ENCODE results near the gene TRIM7.
"Not testable (repeated sequence)": the region's sequence is repeated elsewhere in the genome, so short reads cannot be mapped to it uniquely, and the experiment has no call there.

Gene TRIM7

DNA sequence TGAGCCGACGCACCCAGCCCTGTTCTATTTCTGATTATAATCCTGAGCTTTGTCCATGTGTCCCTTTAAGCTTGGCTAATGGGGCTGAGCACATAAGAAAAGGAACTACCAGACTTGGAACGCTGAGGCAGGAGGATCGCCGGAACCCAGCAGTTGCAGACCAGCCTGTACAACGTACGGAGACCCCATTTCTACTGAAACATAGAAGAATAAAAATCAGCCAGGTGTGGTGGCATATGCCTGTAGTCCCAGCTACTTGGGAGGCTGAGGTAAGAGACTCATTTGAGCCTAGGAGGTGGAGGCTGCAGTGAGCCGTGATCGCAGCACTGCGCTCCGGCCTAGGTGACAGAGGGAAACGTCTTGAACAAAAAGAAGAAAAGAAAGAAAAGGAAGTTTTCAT, 22.3 kb downstream of the TRIM7 start:
- no peak overlapping the region for H3K4me3 ChIP-seq (ENCODE audit: low read depth, low read length)
- no peak for TF ChIP-seq POLR2A (IDR thresholded peaks at IDR 0.05; ENCODE audit: extremely low read depth, insufficient read length)
- no peak for TF ChIP-seq CTCF (IDR thresholded peaks at IDR 0.05; ENCODE audit: low read depth, low read length)
- TF ChIP-seq MYC (IDR thresholded peaks at IDR 0.05; ENCODE audit: low read depth, low read length), result no peak
- no peak for TF ChIP-seq MAX (IDR thresholded peaks at IDR 0.05; ENCODE audit: low read depth, low read length)
- DNase-seq (ENCODE audit: low read depth), result no peak

DNA sequence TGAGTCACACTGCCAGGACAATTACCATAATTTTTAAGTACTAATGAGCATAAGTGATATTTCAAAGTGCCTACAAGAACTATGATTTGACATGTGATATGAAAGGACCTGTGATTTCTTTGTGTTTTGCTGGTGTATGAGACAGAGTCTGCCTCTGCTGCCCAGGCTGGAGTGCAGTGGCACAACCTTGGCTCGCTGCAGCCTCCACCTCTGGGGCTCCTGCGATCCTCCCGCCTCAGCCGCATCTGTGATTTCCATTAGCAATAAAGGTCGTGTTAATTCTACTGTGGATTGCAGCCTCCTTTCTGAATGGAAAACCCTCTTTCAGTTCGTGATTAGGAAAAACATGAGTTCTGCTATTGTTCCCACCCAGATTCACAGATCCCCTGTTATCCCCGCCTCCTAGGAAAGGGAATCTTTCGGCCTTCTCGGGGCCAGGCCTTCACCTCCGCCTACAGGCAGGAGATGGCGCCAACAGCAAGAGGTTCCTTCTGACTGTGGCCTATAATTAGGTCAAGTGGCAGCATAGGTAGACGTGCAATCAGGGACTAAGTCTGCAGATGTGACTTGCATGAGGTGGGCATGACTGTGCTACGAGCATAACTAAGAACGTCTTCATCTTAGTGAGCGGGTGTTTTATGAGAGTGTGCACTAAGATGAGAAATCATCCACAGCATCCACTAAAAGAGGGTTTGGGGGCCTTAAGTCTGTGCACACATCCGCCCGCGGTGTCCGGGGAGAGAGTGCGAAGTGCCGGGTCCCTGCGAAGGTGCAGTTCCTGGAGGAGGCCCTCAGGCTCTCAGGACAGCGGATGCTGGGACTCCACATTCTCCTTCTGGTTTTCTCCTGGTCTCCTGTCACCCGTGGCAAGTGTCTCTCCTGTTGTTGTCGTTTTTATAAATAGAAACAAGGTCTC, 23.1 kb downstream of the TRIM7 start:
- TF ChIP-seq CTCF (IDR thresholded peaks at IDR 0.05; ENCODE audit: low read depth, low read length), result peak; percentile 70
- TF ChIP-seq POLR2A (IDR thresholded peaks at IDR 0.05; ENCODE audit: extremely low read depth, insufficient read length), result no peak
- DNase-seq (ENCODE audit: low read depth), result peak; percentile 77
- no peak overlapping the region for H3K4me3 ChIP-seq (ENCODE audit: low read depth, low read length)

DNA sequence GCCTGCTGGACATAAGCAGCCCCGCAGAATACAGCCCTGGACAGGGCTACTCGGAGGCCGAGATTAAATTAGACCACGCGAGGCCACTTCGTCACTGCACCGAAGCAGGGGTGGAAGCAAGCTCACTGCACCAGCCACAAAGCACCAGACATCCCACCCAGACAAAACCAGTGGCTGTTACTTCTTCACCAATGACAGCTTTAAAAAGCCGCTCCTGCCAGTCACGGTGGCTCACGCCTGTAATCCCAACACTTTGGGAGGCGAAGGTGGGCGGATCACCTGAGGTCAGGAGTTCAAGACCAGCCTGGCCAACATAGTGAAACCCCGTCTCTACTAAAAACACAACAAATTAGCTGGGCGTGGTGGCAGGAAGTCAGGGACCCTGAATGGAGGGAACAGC, 27.4 kb downstream of the TRIM7 start:
- DNase-seq (ENCODE audit: low read depth); H3K4me3 ChIP-seq (ENCODE audit: low read depth, low read length): not testable (repeated sequence)

DNA sequence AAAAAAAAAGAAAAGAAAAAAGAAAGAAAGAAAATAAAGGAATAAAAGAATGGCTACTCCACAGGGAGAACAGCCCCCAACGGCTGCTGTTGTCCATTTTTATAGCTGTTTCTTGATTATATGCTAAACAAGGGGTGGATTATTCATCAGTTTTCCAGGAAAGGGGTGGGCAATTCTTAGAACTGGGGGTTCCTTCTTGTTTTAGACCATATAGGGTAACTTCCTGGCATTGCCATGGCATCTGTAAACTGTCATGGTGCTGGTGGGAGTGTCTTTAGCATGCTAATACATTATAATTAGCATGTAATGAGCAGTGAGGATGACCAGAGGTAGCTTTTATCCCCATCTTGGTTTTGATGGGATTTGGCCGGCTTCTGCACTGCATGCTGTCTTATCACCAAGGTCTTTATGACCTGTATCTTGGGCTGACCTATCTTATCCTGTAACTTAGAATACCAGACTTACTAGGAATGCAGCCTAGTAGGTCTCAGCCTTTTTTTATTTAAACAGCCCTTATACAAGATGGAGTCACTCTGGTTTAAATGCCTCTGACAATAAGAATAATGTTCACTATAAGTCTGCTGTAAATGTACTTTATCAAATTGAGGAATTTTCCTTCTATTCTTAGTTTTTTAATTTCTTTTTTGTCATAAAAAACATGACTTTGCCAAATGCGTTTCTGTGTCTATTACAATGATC, 28.6 kb downstream of the TRIM7 start:
- no peak overlapping the region for H3K4me3 ChIP-seq (ENCODE audit: low read depth, low read length)
- no peak for DNase-seq (ENCODE audit: low read depth)
- TF ChIP-seq MAX (IDR thresholded peaks at IDR 0.05; ENCODE audit: low read depth, low read length), result no peak

DNA sequence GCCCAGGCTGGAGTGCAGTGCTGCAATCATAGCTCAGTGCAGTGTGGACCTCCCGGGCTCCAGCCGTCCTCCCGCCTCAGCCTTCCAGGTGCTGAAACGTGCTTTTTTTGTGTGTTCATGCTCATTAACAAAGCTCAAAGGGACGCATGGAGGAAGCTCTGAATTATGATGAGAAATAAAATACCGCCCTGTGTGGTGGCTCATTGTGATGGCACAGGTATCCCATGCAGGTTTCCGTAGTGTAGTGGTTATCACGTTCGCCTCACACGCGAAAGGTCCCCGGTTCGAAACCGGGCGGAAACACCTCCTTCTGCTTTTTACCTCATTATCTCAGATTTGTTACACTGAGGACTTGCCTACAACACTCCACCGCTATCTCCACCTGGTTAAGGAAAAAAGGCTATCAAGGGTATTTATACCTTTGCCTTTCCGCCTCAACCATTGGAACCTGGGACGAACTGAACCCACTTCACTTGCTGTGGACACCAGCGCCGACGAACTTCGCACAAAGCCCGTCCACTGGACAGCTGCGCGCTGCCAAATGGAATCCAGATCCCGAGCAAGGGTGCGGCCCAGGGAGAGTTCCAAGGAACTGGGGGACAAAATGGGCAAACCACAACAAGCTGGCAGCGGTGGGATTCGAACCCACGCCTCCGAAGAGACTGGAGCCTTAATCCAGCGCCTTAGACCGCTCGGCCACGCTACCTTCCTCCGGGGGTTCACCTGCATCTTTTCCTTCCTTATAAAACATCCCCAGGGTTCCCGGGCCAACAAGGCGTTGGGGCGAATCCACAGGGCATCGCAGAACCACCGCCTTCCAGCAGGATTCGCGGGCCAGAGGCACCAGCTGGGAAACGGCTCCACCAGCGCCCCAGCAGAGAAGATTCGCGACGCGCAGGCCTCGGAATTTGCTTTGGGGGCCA, 31.3 kb downstream of the TRIM7 start:
- DNase-seq (ENCODE audit: low read depth), result peak; percentile 72
- H3K4me3 ChIP-seq (ENCODE audit: low read depth, low read length), result peak overlapping the region; percentile 55

DNA sequence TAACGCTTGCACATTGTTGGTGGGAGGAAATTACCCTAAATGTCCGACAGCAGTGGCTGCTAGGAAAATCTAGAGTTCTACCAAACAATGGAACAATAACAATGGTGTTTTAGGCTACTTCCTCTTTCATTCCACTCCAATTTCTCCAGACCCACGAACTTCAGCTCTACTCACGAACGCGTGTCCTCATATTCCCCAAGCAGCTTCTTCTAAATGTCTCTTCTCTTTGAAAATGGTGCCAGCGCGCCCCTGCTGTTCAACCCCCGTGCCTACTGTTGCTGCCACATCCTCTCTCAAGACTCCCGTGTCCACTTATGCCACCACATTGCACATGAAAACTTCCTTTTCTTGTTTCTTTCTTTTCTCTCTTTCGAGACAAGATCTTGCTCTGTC, 32.0 kb downstream of the TRIM7 start:
- peak overlapping the region; percentile 55 for H3K4me3 ChIP-seq (ENCODE audit: low read depth, low read length)
- peak; percentile 19 for TF ChIP-seq CTCF (IDR thresholded peaks at IDR 0.05; ENCODE audit: low read depth, low read length)
- TF ChIP-seq MAX (IDR thresholded peaks at IDR 0.05; ENCODE audit: low read depth, low read length), result no peak
- DNase-seq (ENCODE audit: low read depth), result peak; percentile 70

More for the DNA sequence above, 31.3 kb downstream of the TRIM7 start:
- TF ChIP-seq CTCF (IDR thresholded peaks at IDR 0.05; ENCODE audit: low read depth, low read length), result no peak
- TF ChIP-seq MAX (IDR thresholded peaks at IDR 0.05; ENCODE audit: low read depth, low read length), result no peak
- no peak for TF ChIP-seq POLR2A (IDR thresholded peaks at IDR 0.05; ENCODE audit: extremely low read depth, insufficient read length)
- no peak; the same call in 1 of the 2 replicates for TF ChIP-seq MYC (IDR thresholded peaks at IDR 0.05; ENCODE audit: low read depth, low read length)

Data from NB4 (cell line).